ENCODE data around the gene KIAA2012.

KIAA2012 gene

DNA sequence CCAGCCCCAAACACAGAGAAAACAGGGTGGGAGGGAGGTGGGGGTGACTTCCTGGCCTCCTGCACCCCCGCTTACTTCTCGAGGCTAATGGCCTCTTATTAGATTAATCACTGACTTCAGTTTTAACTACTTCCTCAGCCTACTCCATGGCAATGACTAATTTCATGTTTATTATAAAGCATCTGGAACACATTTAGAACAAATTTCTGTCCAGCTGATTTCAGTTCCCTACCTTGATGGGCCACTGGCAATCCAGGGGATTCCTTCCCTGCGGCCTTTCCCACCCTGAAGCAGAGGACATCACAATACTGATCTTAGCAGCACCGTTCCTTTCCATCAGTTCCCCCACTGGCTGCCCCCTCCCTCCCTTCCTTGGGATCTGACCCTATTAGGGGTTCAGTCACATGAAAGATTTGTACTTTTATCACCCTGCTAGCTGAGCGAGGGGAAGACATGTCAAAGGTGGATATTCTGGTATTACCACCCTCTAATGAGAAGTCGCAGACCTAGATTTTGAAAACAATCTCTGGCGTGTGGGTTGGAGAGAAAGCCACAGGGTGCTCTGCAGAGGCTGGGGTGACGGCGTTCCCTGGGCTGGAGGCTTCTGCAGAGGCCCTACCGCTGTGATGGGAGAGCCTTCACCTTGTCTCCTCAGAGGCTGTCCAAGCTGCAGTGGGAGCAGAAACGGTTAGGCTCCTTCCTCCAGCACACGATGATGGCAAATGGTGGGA lies 67.6 kb downstream of the KIAA2012 start:
- no peak for DNase-seq
- no peak overlapping the region for H3K27ac ChIP-seq (ENCODE audit: insufficient read depth, low read length, poor library complexity, severe bottlenecking)
- H3K27me3 ChIP-seq (replicated peaks; ENCODE audit: control insufficient read depth, insufficient read depth, low read length, poor library complexity, severe bottlenecking), result no peaks in the 10 kb centered on the region
- no peaks in the 10 kb centered on the region for H3K9me3 ChIP-seq (ENCODE audit: control insufficient read depth, low read length)
- H3K4me3 ChIP-seq (ENCODE audit: insufficient read depth, low read depth, low read length, poor library complexity, severe bottlenecking), result no peak overlapping the region
- no peaks in the 10 kb centered on the region for H3K4me1 ChIP-seq (ENCODE audit: control insufficient read depth, insufficient read depth, low read length, poor library complexity, severe bottlenecking)
- H3K36me3 ChIP-seq (ENCODE audit: control insufficient read depth, insufficient read depth, low read length), result no peaks in the 10 kb centered on the region

DNA sequence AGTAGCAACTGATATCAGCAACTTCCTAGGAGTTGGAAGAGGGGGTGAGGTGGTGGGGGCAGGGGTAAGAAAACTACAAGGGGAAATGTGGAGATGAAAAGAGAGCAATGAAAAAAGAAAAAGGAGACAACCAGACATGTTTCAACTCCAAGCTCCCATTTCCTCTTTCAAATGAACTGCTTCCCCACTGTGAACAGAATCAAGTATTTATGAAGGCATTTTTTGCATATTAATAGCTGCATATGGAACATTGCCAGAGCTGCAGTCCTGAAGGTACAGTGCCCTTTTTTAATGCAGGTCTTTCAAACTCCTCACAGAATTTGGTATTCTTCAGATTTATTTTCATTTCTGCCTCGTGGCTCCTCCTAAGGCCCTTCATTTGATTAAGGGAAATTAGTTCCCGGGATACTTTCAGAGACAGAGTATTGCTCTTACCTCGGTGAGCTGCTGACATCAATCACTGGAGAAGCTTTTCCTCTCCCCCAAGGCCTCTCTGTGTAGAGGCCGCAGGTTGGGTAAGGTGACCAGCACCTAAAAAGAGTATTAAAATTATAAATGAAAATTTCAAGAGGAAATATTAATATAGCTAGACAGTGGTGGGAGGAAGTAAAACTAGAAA lies 68.4 kb downstream of the KIAA2012 start:
- Histone ChIP-seq H3K4me3 (ENCODE audit: insufficient read depth, low read depth, low read length, poor library complexity, severe bottlenecking) (no peak overlapping the region), H3K9me3 (ENCODE audit: control insufficient read depth, low read length) (no peaks in the 10 kb centered on the region), H3K27me3 (replicated peaks; ENCODE audit: control insufficient read depth, insufficient read depth, low read length, poor library complexity, severe bottlenecking) (no peaks in the 10 kb centered on the region), H3K27ac (ENCODE audit: insufficient read depth, low read length, poor library complexity, severe bottlenecking) (no peak overlapping the region), H3K36me3 (ENCODE audit: control insufficient read depth, insufficient read depth, low read length) (no peaks in the 10 kb centered on the region), H3K4me1 (ENCODE audit: control insufficient read depth, insufficient read depth, low read length, poor library complexity, severe bottlenecking) (no peaks in the 10 kb centered on the region)
- no peak for DNase-seq

DNA sequence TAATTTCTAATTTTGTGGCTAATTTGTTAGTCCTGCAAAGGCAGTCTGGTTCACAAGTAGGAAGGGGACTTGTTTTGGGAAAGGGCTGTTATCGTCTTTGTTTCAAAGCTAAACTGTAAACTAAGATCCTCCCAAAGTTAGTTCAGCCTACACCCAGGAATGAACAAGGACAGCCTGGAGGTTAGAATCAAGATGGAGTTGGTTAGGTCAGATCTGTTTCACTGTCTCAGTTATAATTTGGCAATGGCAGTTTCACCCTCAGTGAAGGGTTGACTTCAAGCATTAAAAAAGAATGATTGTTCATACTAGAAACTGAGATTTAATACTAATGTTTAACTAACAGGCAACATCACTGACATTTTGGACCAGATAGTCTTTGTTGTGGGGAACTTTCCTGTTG lies 69.5 kb downstream of the KIAA2012 start:
- H3K4me3 ChIP-seq (ENCODE audit: insufficient read depth, low read depth, low read length, poor library complexity, severe bottlenecking), result no peak overlapping the region
- H3K27ac ChIP-seq (ENCODE audit: insufficient read depth, low read length, poor library complexity, severe bottlenecking), result no peak overlapping the region
- H3K4me1 ChIP-seq (ENCODE audit: control insufficient read depth, insufficient read depth, low read length, poor library complexity, severe bottlenecking), result no peaks in the 10 kb centered on the region
- H3K9me3 ChIP-seq (ENCODE audit: control insufficient read depth, low read length), result no peaks in the 10 kb centered on the region
- H3K27me3 ChIP-seq (replicated peaks; ENCODE audit: control insufficient read depth, insufficient read depth, low read length, poor library complexity, severe bottlenecking), result no peaks in the 10 kb centered on the region
- no peak for DNase-seq
- H3K36me3 ChIP-seq (ENCODE audit: control insufficient read depth, insufficient read depth, low read length), result no peaks in the 10 kb centered on the region

DNA sequence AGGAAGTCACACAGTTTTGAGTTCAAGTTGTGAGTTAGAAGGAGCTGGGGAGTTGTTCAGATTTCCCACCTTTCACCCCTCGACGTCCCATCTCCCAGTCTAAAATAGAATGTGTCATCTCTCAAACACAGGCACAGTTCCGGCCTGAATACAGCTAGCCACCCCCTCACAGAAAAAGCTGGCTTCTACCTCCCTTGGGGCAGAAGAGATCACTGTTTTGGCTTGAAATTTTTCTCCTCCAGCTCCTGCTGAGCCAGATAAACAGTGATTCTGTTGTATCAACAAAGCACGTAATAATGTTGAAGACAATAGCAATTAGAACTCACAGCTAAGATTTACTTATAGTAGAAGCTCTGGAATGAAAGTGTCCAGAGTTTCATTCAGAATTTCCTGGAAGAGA lies 74.7 kb downstream of the KIAA2012 start:
- no peak for DNase-seq
- Histone ChIP-seq H3K4me1 (ENCODE audit: control insufficient read depth, insufficient read depth, low read length, poor library complexity, severe bottlenecking) (no peaks in the 10 kb centered on the region), H3K27ac (ENCODE audit: insufficient read depth, low read length, poor library complexity, severe bottlenecking) (no peak overlapping the region), H3K36me3 (ENCODE audit: control insufficient read depth, insufficient read depth, low read length) (no peaks in the 10 kb centered on the region), H3K9me3 (ENCODE audit: control insufficient read depth, low read length) (no peaks in the 10 kb centered on the region), H3K4me3 (ENCODE audit: insufficient read depth, low read depth, low read length, poor library complexity, severe bottlenecking) (no peak overlapping the region), H3K27me3 (replicated peaks; ENCODE audit: control insufficient read depth, insufficient read depth, low read length, poor library complexity, severe bottlenecking) (no peaks in the 10 kb centered on the region)

DNA sequence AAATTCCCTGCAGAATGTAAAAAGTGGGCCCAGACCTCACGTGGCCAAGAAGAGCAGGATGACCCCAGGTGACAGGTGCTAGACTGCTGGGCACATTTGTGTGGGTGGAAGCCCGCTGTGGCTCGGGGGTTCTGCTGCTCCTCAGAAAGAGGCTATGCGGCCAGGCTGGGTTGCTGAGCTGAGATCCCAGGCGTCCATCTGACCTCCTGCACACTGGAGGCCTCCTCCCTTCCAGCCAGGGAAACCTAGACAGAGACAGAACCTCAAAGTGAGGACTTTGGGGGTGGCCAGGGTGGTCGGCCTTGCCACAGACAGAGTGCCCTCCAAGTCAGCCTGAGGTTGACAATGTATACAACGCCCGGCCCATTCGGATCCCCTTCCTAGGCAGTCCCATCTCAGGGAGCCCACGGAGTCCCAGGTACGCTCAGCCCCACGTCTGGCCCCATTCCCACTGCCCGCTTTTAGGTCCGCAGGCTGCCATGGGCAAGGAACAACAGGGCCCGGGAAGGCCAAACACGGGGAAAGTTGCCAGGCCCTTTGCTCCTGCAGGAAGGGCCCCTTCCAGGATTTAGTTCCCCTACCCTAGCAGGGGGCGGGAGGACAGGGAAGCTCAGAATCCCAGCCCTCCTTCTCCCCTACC lies 75.6 kb downstream of the KIAA2012 start:
- H3K36me3 ChIP-seq (ENCODE audit: control insufficient read depth, insufficient read depth, low read length), result no peaks in the 10 kb centered on the region
- H3K9me3 ChIP-seq (ENCODE audit: control insufficient read depth, low read length), result no peaks in the 10 kb centered on the region
- H3K4me1 ChIP-seq (ENCODE audit: control insufficient read depth, insufficient read depth, low read length, poor library complexity, severe bottlenecking), result no peaks in the 10 kb centered on the region
- DNase-seq, result no peak
- H3K27me3 ChIP-seq (replicated peaks; ENCODE audit: control insufficient read depth, insufficient read depth, low read length, poor library complexity, severe bottlenecking), result no peaks in the 10 kb centered on the region
- H3K4me3 ChIP-seq (ENCODE audit: insufficient read depth, low read depth, low read length, poor library complexity, severe bottlenecking), result no peak overlapping the region
- H3K27ac ChIP-seq (ENCODE audit: insufficient read depth, low read length, poor library complexity, severe bottlenecking), result no peak overlapping the region

DNA sequence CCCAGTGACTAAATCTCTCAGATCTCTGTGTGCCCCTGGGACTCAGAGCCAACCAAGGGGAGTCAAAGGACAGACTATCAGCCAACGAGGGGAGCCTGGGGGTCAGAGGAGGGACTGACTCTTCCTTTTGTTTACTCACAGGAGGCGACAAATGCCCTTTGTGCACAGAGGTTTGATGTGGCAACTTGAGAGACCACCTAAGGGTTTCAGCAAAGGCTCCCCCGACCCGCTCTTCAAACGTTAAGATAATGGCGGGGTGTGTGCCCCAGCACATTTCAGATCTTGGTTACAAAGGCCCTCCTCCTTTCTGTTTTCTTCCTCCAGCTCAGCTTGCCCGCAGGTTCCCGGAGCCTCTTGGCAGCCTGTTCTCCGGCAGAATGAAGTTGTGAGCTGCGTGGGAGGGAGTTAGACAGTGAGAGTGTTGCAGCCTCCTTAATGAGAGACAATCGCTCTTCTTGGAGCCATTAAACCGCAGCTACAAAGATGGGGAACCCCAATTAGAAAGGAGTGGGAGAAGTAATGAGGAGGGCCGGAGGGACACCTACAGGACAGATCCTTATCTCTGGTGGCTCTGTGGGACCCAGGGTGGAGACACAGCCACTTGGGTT lies 76.2 kb downstream of the KIAA2012 start:
- H3K36me3 ChIP-seq (ENCODE audit: control insufficient read depth, insufficient read depth, low read length), result no peaks in the 10 kb centered on the region
- DNase-seq, result no peak
- no peak overlapping the region for H3K4me3 ChIP-seq (ENCODE audit: insufficient read depth, low read depth, low read length, poor library complexity, severe bottlenecking)
- no peaks in the 10 kb centered on the region for H3K9me3 ChIP-seq (ENCODE audit: control insufficient read depth, low read length)
- H3K27me3 ChIP-seq (replicated peaks; ENCODE audit: control insufficient read depth, insufficient read depth, low read length, poor library complexity, severe bottlenecking), result no peaks in the 10 kb centered on the region
- no peak overlapping the region for H3K27ac ChIP-seq (ENCODE audit: insufficient read depth, low read length, poor library complexity, severe bottlenecking)
- no peaks in the 10 kb centered on the region for H3K4me1 ChIP-seq (ENCODE audit: control insufficient read depth, insufficient read depth, low read length, poor library complexity, severe bottlenecking)

DNA sequence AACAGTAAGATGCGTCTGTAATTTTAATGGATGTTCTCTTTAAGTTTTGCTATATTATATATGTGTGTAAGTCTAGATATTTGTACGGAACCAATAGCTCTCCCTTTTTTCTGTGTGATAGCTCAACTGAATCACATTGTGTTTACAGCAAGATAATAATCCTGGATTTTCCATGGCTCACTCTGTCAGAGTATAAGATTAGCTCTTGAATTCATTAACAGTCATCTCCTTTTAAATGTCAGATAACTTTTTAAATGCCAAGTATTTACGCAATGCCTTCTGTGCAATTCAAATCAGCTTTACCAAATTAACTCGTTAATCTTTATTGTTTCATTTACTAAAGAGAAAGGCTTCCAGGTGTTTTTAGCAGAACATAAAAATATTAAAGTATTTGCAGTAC lies 76.9 kb downstream of the KIAA2012 start:
- DNase-seq, result no peak
- Histone ChIP-seq H3K27ac (ENCODE audit: insufficient read depth, low read length, poor library complexity, severe bottlenecking) (no peak overlapping the region), H3K27me3 (replicated peaks; ENCODE audit: control insufficient read depth, insufficient read depth, low read length, poor library complexity, severe bottlenecking) (no peaks in the 10 kb centered on the region), H3K4me1 (ENCODE audit: control insufficient read depth, insufficient read depth, low read length, poor library complexity, severe bottlenecking) (no peaks in the 10 kb centered on the region), H3K4me3 (ENCODE audit: insufficient read depth, low read depth, low read length, poor library complexity, severe bottlenecking) (no peak overlapping the region), H3K36me3 (ENCODE audit: control insufficient read depth, insufficient read depth, low read length) (no peaks in the 10 kb centered on the region), H3K9me3 (ENCODE audit: control insufficient read depth, low read length) (no peaks in the 10 kb centered on the region)

DNA sequence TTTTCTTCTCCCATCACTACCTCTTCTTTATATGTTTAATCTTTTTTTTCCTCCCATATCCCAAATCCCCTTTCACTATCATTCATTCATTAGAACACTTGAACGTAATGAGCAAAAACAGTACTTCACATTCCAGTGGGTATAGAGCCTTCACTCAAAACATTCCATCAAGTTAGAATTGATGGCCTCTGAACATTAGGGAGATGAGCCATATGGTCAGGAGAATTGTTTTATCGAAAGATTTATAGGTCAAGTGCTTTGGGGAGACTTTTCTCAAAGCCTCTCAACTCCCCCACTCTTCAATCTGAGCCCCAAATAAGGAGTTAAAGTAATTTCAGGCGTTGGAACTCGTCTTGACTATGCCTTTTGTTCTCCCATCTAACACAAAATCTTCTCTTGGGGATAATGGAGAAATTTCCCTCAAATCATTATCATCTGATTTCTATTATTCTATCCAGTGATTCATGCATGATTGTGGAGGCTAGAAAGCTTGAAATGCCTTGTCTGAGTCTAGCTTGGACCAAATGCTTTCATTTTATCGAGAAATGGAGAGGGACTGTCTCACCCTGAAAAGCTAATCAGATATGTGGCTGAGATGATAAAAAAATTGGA lies 79.2 kb downstream of the KIAA2012 start:
- Histone ChIP-seq H3K27ac (ENCODE audit: insufficient read depth, low read length, poor library complexity, severe bottlenecking) (no peak overlapping the region), H3K9me3 (ENCODE audit: control insufficient read depth, low read length) (no peaks in the 10 kb centered on the region), H3K4me1 (ENCODE audit: control insufficient read depth, insufficient read depth, low read length, poor library complexity, severe bottlenecking) (no peaks in the 10 kb centered on the region), H3K36me3 (ENCODE audit: control insufficient read depth, insufficient read depth, low read length) (no peaks in the 10 kb centered on the region), H3K4me3 (ENCODE audit: insufficient read depth, low read depth, low read length, poor library complexity, severe bottlenecking) (no peak overlapping the region), H3K27me3 (replicated peaks; ENCODE audit: control insufficient read depth, insufficient read depth, low read length, poor library complexity, severe bottlenecking) (no peaks in the 10 kb centered on the region)
- no peak for DNase-seq

DNA sequence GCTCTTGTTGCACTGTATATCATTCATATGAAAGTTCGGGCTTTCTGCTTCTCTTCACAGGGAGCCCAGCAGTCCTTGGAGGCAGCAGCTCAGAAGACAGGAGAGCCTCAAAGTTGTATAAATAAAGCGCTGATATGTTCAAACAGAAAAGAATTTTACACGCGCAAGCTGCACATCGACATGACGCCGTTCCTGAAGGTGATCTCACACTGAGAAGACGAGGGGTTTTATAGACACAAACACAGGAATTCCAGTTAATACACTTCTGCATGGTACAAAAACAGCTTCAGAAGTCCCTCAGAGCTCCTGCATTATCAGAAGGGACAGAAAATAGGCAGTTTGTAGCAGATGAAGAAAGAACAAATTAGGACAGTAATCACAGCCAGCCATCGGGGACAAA lies 81.6 kb downstream of the KIAA2012 start:
- H3K4me1 ChIP-seq (ENCODE audit: control insufficient read depth, insufficient read depth, low read length, poor library complexity, severe bottlenecking), result no peaks in the 10 kb centered on the region
- H3K36me3 ChIP-seq (ENCODE audit: control insufficient read depth, insufficient read depth, low read length), result no peaks in the 10 kb centered on the region
- DNase-seq, result no peak
- H3K9me3 ChIP-seq (ENCODE audit: control insufficient read depth, low read length), result no peaks in the 10 kb centered on the region
- no peaks in the 10 kb centered on the region for H3K27me3 ChIP-seq (replicated peaks; ENCODE audit: control insufficient read depth, insufficient read depth, low read length, poor library complexity, severe bottlenecking)
- H3K27ac ChIP-seq (ENCODE audit: insufficient read depth, low read length, poor library complexity, severe bottlenecking), result no peak overlapping the region
- H3K4me3 ChIP-seq (ENCODE audit: insufficient read depth, low read depth, low read length, poor library complexity, severe bottlenecking), result no peak overlapping the region

All from effector memory CD4-positive, alpha-beta T cell (primary cell).